Kidney (tissue), 14 donors: ENCODE measurements around the gene ADAMTS4. TPM values are rescaled to one million over a fixed set of nuclear protein-coding genes. Genes with fewer than 3 reads are reported as not detected.

Experiments
- DNase-seq, 5 donors: peaks; one replicate each; pipeline ENCODE4 v3.0.0-alpha.2; 2013 to 2020
- FAIRE-seq: peaks from 2 replicates; lab custom pipeline; 2012; peaks lifted over from hg19 to GRCh38; lab: Jason Lieb, UNC
- H3K27ac ChIP-seq, 2 donors: one replicate each; pipeline ENCODE4 v1.7.0; 2013; ENCODE audit warnings: low read depth in 2 of 2, low read length in 2 of 2, inconsistent platforms in 1 of 2
- H3K27me3 ChIP-seq: one replicate; pipeline ENCODE4 v1.7.1; 2013; ENCODE audit warnings: low read length, inconsistent platforms; ENCODE audit not compliant: control insufficient read depth, insufficient read depth
- H3K36me3 ChIP-seq, 3 donors: one replicate each; pipeline versions ENCODE4 v1.7.0 to v1.7.1; 2013; ENCODE audit warnings: low read length in 3 of 3, control low read depth in 1 of 3, inconsistent platforms in 1 of 3; ENCODE audit not compliant: insufficient read depth in 3 of 3, control insufficient read depth in 2 of 3
- H3K4me1 ChIP-seq, 3 donors: one replicate each; pipeline versions ENCODE4 v1.7.0 to v1.7.1; 2013; ENCODE audit warnings: low read length in 3 of 3, inconsistent platforms in 1 of 3, low read depth in 1 of 3; ENCODE audit not compliant: control insufficient read depth in 2 of 3, insufficient read depth in 2 of 3
- H3K4me3 ChIP-seq, 3 donors: one replicate each; pipeline versions ENCODE4 v1.7.0 to v1.8.1; 2013; ENCODE audit warnings: low read length in 3 of 3, control low read depth in 1 of 3, inconsistent platforms in 1 of 3
- H3K9ac ChIP-seq, 3 donors: one replicate each; pipeline versions ENCODE4 v1.7.0 to v1.7.1; 2013; ENCODE audit warnings: low read length in 3 of 3, control low read depth in 1 of 3, inconsistent platforms in 1 of 3
- H3K9me3 ChIP-seq, 3 donors: one replicate each; pipeline versions ENCODE4 v1.7.0 to v1.7.1; 2013; ENCODE audit warnings: low read length in 3 of 3, control low read depth in 1 of 3, inconsistent platforms in 1 of 3; ENCODE audit not compliant: control insufficient read depth in 2 of 3, insufficient read depth in 1 of 3
- intact Hi-C: fragments of 100-400 bp; cut with DNase I; formaldehyde crosslinking; loops from one replicate; pipeline ENCODE4 v1.11.1; 2022
- polyA plus RNA-seq: library from polyadenylated mRNA; stranded (reverse); fragments of 350-450 nt; fragmentation: Illumina TruSeq; extraction: RNeasy Lipid Tissue Mini Kit (QIAGEN cat#74804); gene quantifications from one replicate; pipeline ENCODE4 v1.2.3, GENCODE V29; 2014; ENCODE audit warnings: low read depth, low replicate concordance; ENCODE audit not compliant: insufficient read depth
- total RNA-seq: library from RNA; stranded (reverse); fragmentation: NEBNext Ultra II Directional; extraction: Animal tissue kit (Norgen Biotek cat#: 25700); gene quantifications from one replicate; pipeline ENCODE4 v1.2.1, GENCODE V29; 2021
- TF ChIP-seq, protein P1 (sequence below): IDR thresholded peaks from 3 replicates; pipeline ENCODE4 v1.5.1; 2012; ENCODE audit warnings: mild to moderate bottlenecking, moderate library complexity, borderline replicate concordance; ENCODE audit not compliant: insufficient read depth; ENCODE audit errors: extremely low read depth
- donor health status: control.
- donor health status: control.
- donor health status: control.
- donor health status: control.
- donor health status: control.
- donor health status: DM: yes; HTN: yes; CAD: no.
- donor health status: Normal renal cell carcinoma (clear cell type).

Gene ADAMTS4
- total and polyA plus RNA-seq, 2 donors from 2014 or later: 0.26 to 14.0 TPM

DNA sequence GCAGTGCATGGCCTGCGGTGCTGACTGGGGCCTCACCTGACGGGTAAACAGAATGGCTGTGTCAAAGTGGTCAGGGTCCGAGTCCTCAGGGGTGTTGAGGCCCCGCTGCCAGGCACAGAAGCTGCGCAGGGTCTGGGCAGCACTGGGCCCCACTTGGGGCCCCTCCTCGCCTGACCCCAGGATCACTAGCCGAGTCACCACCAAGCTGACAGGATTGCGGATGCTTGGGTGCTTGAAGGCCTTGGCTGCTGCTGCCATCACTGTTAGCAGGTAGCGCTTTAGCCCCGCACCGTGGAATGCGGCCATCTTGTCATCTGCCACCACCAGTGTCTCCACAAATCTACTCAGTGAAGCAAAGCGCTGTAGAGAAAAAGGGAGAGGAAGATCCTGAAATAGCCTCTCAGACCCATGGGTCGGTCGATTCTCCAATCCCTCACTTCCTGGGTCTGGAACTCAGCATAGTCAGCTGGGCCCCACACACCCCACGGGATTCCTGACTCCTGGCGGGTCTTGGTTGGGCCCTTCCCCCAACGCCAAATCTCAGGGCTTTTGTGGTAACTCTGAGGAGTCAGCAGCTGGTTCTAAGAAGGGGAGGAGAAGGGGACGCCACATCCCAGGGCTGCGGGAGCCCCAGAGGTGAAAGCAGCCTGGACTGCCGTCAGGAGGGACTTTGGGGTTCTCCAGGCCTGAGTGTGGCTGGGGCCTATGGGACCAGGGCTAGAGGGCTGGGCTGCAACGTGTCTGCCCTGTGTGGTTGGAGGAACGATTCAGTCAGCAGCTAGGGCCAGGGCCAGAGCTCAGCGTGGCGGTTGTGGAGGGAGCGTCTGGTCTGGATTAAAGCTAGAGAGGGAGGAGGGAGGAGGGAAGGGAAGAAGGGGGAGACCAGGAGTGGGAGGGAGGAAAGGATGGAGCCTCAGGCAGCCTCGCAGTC is 2.1 kb downstream of the ADAMTS4 start:
- TF ChIP-seq, protein P1, sequence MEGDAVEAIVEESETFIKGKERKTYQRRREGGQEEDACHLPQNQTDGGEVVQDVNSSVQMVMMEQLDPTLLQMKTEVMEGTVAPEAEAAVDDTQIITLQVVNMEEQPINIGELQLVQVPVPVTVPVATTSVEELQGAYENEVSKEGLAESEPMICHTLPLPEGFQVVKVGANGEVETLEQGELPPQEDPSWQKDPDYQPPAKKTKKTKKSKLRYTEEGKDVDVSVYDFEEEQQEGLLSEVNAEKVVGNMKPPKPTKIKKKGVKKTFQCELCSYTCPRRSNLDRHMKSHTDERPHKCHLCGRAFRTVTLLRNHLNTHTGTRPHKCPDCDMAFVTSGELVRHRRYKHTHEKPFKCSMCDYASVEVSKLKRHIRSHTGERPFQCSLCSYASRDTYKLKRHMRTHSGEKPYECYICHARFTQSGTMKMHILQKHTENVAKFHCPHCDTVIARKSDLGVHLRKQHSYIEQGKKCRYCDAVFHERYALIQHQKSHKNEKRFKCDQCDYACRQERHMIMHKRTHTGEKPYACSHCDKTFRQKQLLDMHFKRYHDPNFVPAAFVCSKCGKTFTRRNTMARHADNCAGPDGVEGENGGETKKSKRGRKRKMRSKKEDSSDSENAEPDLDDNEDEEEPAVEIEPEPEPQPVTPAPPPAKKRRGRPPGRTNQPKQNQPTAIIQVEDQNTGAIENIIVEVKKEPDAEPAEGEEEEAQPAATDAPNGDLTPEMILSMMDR: no peak
- DNase-seq (peak; percentile 35 to 83 (median 71)), FAIRE-seq (no peak)
- Histone ChIP-seq H3K4me3 (peak overlapping the region in 2 of 3 donors; percentile 14 to 54), H3K27me3 (no peaks in the 10 kb centered on the region), H3K4me1 (peaks cover 0 to 27% (median 25%) of the 10 kb centered on the region in 3 donors), H3K36me3 (peaks cover 0 to 4% (median 0%) of the 10 kb centered on the region in 3 donors), H3K9ac (peak overlapping the region in 1 of 3 donors; percentile 21), H3K9me3 (no peaks in the 10 kb centered on the region), H3K27ac (peak overlapping the region; percentile 71 to 85)
- intact Hi-C loops: no loop called here

DNA sequence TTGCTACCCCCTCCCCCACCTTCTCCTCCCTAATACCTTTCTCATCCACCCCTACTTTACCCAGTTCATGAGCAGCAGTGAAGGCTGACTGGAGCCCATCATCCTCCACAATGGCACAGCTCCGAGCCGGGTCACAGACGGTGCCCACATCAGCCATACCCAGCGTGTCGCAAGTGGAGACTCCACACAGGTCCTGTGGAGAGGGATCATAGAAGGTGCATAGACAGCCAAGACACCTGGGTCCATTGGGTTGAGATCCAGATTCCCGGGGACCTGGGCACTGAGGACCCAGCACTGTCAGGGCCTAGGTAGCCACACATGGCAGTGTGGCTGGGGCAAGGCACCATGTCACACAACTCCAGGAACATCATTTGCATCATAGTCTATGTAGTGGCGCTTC is 2.7 kb downstream of the ADAMTS4 start:
- intact Hi-C loops: no loop called here
- TF ChIP-seq, protein P1: no peak
- FAIRE-seq (no peak), DNase-seq (no peak)
- Histone ChIP-seq H3K9me3 (no peaks in the 10 kb centered on the region), H3K9ac (peak overlapping the region in 1 of 3 donors; percentile 21), H3K36me3 (peaks cover 0 to 4% (median 0%) of the 10 kb centered on the region in 3 donors), H3K4me1 (peaks cover 0 to 23% (median 19%) of the 10 kb centered on the region in 3 donors), H3K27ac (no peak overlapping the region), H3K27me3 (no peaks in the 10 kb centered on the region), H3K4me3 (peak overlapping the region in 1 of 3 donors; percentile 54)

DNA sequence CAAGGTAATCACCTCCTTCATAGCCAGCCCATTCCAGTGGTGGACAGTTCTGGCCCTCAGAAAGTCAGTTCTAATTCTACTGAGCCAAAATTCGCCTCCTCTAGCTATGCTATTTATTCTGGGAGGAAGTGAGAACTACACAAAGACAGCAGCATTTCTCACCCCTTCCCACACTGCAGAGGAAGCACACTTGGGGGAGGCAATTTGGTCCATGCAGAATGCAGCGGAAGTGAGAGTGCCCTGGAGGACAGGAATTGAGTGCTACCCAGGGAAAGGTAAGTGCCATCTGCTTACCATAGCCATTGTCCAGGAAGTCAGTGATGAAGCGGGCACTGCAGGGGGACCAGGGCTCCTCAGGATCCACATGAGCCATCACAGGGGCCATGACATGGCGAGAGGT is 3.7 kb downstream of the ADAMTS4 start:
- Histone ChIP-seq H3K9me3 (no peaks in the 10 kb centered on the region), H3K36me3 (peaks cover 0 to 4% (median 0%) of the 10 kb centered on the region in 3 donors), H3K9ac (peak overlapping the region in 1 of 3 donors; percentile 16), H3K4me3 (no peak overlapping the region), H3K27me3 (no peaks in the 10 kb centered on the region), H3K27ac (no peak overlapping the region), H3K4me1 (peaks cover 0 to 14% (median 14%) of the 10 kb centered on the region in 3 donors)
- TF ChIP-seq, protein P1: no peak
- FAIRE-seq (no peak), DNase-seq (peak in 1 of 5 donors; percentile 22)
- intact Hi-C loops: no loop called here
